GM10248 (cell line): ENCODE results near the gene ZNF740.

ENCODE experiments used
- CTCF ChIA-PET: fragments of 300-600 bp; sonication (Branson Sonifier 250); formaldehyde crosslinking; extraction: SDS; loops from one replicate; lab custom pipeline; 2021; ENCODE audit warnings: antibody characterized with exemption; lab: Yijun Ruan, JAX
- POLR2A ChIA-PET: fragments of 350-650 bp; sonication (Branson Sonifier 250); formaldehyde crosslinking; extraction: SDS; loops from one replicate; lab custom pipeline; 2020; ENCODE audit warnings: antibody characterized with exemption; lab: Yijun Ruan, JAX
- DNase-seq: peaks from one replicate; pipeline ENCODE4 v3.0.0; 2012; ENCODE audit errors: extremely low spot score
- CTCF ChIP-seq: IDR thresholded peaks from 2 replicates; pipeline ENCODE4 v1.5.1; 2012; ENCODE audit warnings: mild to moderate bottlenecking, low read depth; ENCODE audit errors: extremely low read depth, missing control alignments, control extremely low read depth

ZNF740 gene

DNA sequence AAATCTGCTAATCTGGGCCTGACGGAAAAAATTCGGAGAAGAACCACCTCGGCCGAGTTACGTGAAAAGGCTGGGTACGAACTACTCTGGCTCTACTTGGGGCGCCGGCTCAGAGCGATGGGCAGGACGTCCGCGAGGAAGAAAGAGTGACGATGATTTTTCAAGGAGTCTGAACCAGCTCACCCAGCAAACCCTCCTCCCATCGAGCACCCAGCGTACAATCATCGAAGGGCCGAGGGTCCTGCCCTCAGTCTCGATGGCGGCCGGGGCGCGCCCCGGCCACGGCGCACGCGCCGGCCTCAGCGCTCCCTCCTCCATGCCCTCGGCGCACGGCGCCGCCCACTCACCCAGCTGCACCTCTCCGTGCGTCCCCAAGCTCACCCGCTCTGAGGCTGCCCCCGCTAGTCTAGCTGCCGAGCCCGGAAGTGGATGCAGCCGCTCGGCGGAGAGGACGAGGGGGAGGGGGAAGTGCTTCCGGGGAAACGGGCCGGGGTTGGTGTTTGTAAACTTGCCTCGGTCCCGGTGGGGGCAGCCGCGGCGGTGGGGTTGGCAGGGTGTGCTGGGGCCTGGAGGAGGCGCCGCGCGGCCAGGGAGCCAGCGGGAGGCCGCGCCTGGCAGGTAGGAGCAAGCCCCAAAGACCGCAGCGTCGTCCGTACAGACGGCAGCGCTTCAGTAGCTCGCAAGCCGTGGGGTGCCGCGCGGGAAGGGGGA, at the start of gene ZNF740, which contains the start of gene CSAD:
Gene ZNF740 (plus strand): TSS at position 503 of the 711 bp plus-strand sequence. CDS start 1,262 bp downstream, outside the sequence.
Gene CSAD (minus strand): TSS at position 706 of the 711 bp plus-strand sequence. CDS start 7,455 bp downstream, outside the sequence.
- DNase-seq: peak; percentile 99
- ChIA-PET CTCF (interaction anchor here (0.9 to 16.2 kb wide), 13 partner anchors 10 to 141 kb away, joined by 3 to 147 read pairs (median 5); partner anchors contain the start of genes AAAS and ITGB7), POLR2A (interaction anchor here (0.6 to 1.2 kb wide), 3 partner anchors 40 to 119 kb away, joined by 5 to 7 read pairs (median 5); partner anchors contain the start of gene MYG1)
- no peak for TF ChIP-seq CTCF

- ChIA-PET CTCF (interaction anchor here (1.4 to 4.3 kb wide), 3 partner anchors 18 to 33 kb away, joined by 3 to 17 read pairs (median 11); no protein-coding TSS in a partner anchor), POLR2A (no interaction called here)
- TF ChIP-seq CTCF: no peak
- DNase-seq: no peak
These were observed 48.7 kb upstream of the ZNF740 start for GRCh38 chr12:53131844-53132243.

DNA sequence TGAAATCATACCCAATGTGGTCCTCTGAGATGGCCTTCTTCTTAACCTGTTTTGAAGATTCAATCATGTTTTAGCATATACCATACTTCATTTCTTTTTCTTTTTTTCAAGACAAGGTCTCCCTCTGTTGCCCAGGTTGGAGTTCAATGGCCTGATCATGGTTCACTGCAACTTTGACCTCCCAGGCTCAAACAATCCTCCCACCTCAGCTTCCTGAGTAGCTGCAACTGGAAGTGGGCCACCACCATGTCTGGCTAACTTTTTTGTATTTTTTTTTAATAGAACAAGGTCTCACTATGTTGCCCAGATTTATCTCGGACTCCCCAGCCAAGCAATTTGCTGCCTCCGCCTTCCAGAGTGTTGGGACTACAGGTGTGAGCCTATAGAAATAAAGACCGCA, 46.8 kb upstream of the ZNF740 start:
- TF ChIP-seq CTCF: no peak
- no peak for DNase-seq
- CTCF ChIA-PET: interaction anchor here (3.8 kb wide), 1 partner anchor 35 kb away, joined by 11 read pairs; no protein-coding TSS in a partner anchor
- POLR2A ChIA-PET: no interaction called here

DNA sequence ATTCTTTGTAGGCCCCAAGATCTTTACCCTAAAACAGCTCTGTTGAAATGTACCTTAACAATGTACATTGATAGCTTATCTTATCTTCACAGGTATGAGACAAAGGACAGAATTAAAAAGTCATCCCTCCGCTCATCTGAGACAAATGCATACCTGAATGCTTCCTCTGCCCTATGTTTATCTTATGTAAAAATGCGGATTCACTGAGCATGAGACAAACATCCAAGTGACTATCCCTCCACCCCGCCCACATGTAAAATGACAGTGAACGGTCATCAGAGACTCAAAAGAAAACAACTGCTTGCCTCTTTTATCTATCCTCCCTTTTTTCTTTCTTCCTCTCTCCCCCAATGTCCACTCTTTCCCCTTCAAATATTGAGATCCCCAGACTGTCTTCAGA, 37.2 kb upstream of the ZNF740 start:
- TF ChIP-seq CTCF: no peak
- ChIA-PET POLR2A (no interaction called here), CTCF (no interaction called here)
- DNase-seq: no peak

DNA sequence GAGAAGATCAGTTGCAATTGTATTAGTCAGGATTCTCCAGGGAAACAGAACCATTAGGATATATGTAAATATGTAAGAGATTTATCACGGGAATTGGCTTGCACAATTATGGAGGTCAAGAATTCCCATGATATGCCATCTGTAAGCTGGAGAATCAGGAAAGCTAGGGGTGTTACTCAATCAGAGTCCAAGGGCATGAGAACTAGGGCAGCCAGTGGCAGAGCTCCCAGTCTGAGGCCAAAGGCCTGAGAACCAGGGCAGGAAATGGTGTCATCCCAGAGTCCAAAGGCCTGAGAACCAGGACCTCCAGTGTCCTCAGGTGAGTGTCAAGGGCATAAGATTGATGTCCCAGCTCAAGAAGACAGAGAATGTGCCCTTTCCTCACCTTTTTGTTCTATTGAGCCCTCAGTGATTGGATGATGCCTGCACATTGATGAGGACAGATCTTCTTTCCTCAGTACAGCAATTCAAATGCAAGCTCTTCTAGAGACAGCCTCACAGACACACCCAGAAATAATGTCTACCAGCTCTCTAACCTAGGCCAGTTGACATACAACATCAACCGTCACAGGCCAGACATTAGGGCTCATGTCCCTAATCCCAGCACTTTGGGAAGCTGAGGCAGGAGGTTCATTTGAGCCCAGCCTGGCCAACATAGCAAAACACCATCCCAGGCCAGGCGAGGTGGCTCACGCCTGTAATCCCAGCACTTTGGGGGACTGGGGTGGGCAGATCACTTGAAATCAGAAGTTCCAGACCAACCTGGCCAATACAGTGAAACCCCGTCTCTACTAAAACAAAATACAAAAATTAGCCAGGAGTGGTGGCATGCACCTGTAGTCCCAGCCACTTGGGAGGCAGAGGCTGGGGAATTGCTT, 34.9 kb upstream of the ZNF740 start:
- no peak for DNase-seq
- ChIA-PET POLR2A (no interaction called here), CTCF (interaction anchor here (1.0 to 2.1 kb wide), 4 partner anchors 14 to 80 kb away, joined by 3 to 11 read pairs (median 3); no protein-coding TSS in a partner anchor)
- TF ChIP-seq CTCF: no peak

DNA sequence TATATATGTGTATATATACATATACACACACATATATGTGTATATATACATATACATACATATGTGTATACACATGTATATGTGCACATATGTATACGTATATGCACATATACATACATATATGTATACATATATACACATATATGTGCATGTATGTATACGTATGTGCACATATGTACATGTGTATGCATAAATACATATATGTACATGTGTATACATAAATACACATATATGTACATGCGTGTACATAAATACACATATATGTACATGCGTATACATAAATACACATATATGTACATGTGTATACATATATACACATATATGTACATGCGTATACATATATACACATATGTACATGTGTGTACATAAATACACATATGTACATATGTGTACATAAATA, 33.3 kb upstream of the ZNF740 start:
- no peak for TF ChIP-seq CTCF
- DNase-seq: no peak
- POLR2A ChIA-PET: no interaction called here
- CTCF ChIA-PET: no interaction called here
